AG04450 (cell line): ENCODE results near the gene MPIG6B. TPM values are rescaled to one million over a fixed set of nuclear protein-coding genes. Genes with fewer than 3 reads are reported as not detected.

Experiments used
- CTCF ChIA-PET: fragments of 300-600, 350-600 bp; formaldehyde crosslinking; extraction: SDS; loops from one replicate; lab custom pipeline; 2022; ENCODE audit warnings: antibody characterized with exemption, inconsistent platforms; lab: Charles Lee
- POLR2A ChIA-PET: fragments of 350-600 bp; formaldehyde crosslinking; extraction: SDS; loops from one replicate; lab custom pipeline; 2021; ENCODE audit warnings: antibody characterized with exemption, inconsistent platforms; lab: Yijun Ruan, JAX
- DNase-seq: peaks from one replicate; pipeline ENCODE4 v3.0.0-alpha.2; 2011; ENCODE audit warnings: low read depth, low spot score
- H3K27ac ChIP-seq: one replicate; pipeline ENCODE4 v1.5.1; 2012; ENCODE audit warnings: low read depth, low read length, control low read depth
- H3K27me3 ChIP-seq: one replicate; pipeline ENCODE4 v1.6.0; 2012; ENCODE audit warnings: low read length; ENCODE audit not compliant: control insufficient read depth, insufficient read depth
- H3K4me3 ChIP-seq: 2 replicates; pipeline ENCODE4 v1.5.1; 2011; ENCODE audit warnings: mild to moderate bottlenecking, low read depth, low read length, control low read depth
- H3K9me3 ChIP-seq: 2 replicates; pipeline ENCODE4 v1.5.1; 2012; ENCODE audit warnings: low read length; ENCODE audit not compliant: control insufficient read depth, insufficient read depth
- polyA plus RNA-seq: library from polyadenylated mRNA; depleted of rRNA; stranded (reverse); fragments of >200 nt; gene quantifications from 2 replicates; pipeline ENCODE4 v1.2.3, GENCODE V29; 2011
- TF ChIP-seq, protein P1 (sequence below): IDR thresholded peaks from 2 replicates; pipeline ENCODE4 v1.5.1; 2011; ENCODE audit warnings: low read depth, low read length, control low read depth, inconsistent platforms

The MPIG6B gene
- polyA plus RNA-seq, 1 experiment, result not detected

DNA sequence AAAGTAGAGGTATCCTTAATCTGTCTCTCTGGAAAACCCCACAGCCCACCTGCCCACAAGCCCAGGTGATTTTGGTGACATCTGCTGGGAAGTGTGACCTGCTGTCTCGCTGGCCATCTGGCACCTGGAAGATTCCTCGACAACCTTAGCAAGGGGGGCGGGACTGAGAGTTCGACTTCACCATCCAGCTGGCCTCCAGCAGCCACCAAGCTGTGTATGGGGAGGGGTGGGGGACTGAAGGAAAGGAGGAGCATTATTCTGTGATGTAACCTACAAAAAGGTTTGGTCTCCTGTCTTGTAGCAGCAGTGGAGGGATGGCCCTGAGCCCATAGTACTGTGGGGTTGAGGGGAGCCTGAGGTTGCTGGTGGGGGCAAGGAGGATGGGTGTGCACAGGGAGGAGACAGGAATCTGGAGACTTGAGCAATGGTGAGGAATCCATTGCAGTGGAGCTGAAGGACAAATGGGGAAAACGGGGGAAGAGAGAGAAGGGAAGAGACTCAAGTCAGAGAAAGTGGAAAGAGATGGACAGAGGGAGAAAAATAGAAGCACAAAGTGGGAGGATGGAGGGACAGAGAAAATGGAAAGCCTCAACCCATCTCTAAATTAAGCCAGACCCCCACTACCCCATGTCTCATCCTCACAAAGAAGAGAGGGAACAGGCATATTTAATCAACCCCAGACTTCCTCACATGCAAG lies 12.5 kb upstream of the MPIG6B start:
- ChIA-PET POLR2A (no interaction called here), CTCF (interaction anchor here (0.7 to 1.0 kb wide), 2 partner anchors 19 to 269 kb away, joined by 4 to 5 read pairs; no protein-coding TSS in a partner anchor)
- TF ChIP-seq, protein P1, sequence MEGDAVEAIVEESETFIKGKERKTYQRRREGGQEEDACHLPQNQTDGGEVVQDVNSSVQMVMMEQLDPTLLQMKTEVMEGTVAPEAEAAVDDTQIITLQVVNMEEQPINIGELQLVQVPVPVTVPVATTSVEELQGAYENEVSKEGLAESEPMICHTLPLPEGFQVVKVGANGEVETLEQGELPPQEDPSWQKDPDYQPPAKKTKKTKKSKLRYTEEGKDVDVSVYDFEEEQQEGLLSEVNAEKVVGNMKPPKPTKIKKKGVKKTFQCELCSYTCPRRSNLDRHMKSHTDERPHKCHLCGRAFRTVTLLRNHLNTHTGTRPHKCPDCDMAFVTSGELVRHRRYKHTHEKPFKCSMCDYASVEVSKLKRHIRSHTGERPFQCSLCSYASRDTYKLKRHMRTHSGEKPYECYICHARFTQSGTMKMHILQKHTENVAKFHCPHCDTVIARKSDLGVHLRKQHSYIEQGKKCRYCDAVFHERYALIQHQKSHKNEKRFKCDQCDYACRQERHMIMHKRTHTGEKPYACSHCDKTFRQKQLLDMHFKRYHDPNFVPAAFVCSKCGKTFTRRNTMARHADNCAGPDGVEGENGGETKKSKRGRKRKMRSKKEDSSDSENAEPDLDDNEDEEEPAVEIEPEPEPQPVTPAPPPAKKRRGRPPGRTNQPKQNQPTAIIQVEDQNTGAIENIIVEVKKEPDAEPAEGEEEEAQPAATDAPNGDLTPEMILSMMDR, result no peak
- DNase-seq, result no peak
- H3K9me3 ChIP-seq, result no peaks in the 10 kb centered on the region
- H3K4me3 ChIP-seq, result no peak overlapping the region
- no peak overlapping the region for H3K27ac ChIP-seq
- peaks cover 31% of the 10 kb centered on the region for H3K27me3 ChIP-seq

- Histone ChIP-seq H3K9me3 (no peaks in the 10 kb centered on the region), H3K4me3 (no peak overlapping the region), H3K27me3 (peaks cover 31% of the 10 kb centered on the region), H3K27ac (no peak overlapping the region)
- CTCF ChIA-PET, result interaction anchor here (0.7 to 1.0 kb wide), 2 partner anchors 18 to 268 kb away, joined by 4 to 5 read pairs; no protein-coding TSS in a partner anchor
- TF ChIP-seq, protein P1, result no peak
- DNase-seq, result no peak
- POLR2A ChIA-PET, result no interaction called here
Measured at GRCh38 chr6:31711233-31711632, 11.9 kb upstream of the MPIG6B start.

DNA sequence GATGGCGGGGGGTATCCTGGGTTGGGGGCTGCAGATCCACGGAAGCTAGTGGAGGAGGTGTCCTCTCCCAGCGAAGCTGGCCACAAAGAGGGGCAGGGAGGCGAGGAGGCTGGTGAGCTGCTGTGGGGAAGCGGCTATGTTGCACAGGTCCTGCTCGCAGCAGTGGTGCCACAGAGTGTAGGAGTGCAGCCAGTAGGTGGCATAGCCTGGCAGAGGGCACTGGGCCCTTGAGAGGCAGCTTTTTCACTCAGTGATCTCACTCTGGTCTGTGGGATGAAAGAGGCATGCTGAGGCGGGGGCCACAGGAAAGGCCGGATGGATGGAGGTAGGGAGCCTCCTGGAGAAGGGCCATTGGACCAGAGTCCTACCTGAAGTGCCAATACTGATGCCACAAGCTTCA lies 10.9 kb upstream of the MPIG6B start:
- Histone ChIP-seq H3K27ac (no peak overlapping the region), H3K27me3 (peaks cover 33% of the 10 kb centered on the region), H3K4me3 (no peak overlapping the region), H3K9me3 (no peaks in the 10 kb centered on the region)
- POLR2A ChIA-PET, result no interaction called here
- DNase-seq, result no peak
- TF ChIP-seq, protein P1, result no peak
- CTCF ChIA-PET, result interaction anchor here (1.5 to 2.2 kb wide), 2 partner anchors 9 to 79 kb away, joined by 4 to 6 read pairs; partner anchors contain the start of gene ABHD16A

- Histone ChIP-seq H3K9me3 (no peaks in the 10 kb centered on the region), H3K4me3 (no peak overlapping the region), H3K27me3 (peaks cover 34% of the 10 kb centered on the region), H3K27ac (no peak overlapping the region)
- ChIA-PET POLR2A (interaction anchor here (0.8 to 1.1 kb wide), 2 partner anchors 10 to 114 kb away, joined by 3 read pairs; partner anchors contain the start of gene HSPA1B), CTCF (interaction anchor here (1.5 to 2.2 kb wide), 2 partner anchors 10 to 78 kb away, joined by 4 to 6 read pairs; partner anchors contain the start of gene ABHD16A)
- no peak for DNase-seq
- TF ChIP-seq, protein P1, result no peak
Measured at GRCh38 chr6:31713465-31713864, 9.7 kb upstream of the MPIG6B start.

DNA sequence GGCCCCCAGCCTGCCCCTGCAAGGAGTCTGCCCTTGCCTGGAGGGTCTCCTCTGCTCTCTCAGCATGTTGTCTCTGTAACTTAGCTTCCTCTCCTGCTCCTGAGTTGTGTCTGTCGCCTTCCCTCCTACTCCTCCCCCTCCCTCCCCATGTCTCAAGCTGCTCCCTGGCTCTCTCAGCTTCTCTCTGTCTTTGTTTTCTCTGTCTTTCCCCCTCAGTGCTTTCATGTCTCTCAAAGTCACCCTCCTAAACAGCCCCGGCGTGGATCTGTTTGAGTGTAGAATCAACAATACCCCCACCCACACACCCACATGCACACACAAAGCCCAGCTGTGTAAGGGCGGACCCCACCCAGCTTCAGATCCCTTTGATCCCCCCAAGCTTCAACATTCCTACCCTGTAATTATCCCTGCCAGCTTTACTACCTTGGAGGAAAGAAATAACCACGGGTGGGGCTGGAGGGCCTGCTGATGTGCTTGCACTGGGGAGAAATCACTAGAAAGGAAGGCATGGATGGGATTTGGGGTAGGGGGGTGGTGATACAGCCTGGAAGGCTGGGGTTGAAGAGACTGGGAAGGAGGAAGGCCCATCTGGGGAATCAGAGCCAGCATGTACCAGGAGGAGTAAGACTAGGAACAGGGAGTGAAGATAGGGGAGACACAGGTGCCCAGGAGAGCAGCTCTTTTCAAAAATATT lies 9.0 kb upstream of the MPIG6B start:
- Histone ChIP-seq H3K9me3 (no peaks in the 10 kb centered on the region), H3K27ac (no peak overlapping the region), H3K4me3 (no peak overlapping the region), H3K27me3 (peaks cover 37% of the 10 kb centered on the region)
- no peak for DNase-seq
- TF ChIP-seq, protein P1, result no peak
- CTCF ChIA-PET, result interaction anchor here (1.4 to 2.2 kb wide), 2 partner anchors 10 to 82 kb away, joined by 3 to 6 read pairs; partner anchors contain the start of genes ABHD16A and VARS1
- POLR2A ChIA-PET, result interaction anchor here (0.7 to 1.1 kb wide), 3 partner anchors 10 to 113 kb away, joined by 3 to 5 read pairs (median 3); partner anchors contain the start of gene HSPA1B
